H1 (cell line): ENCODE measurements around the gene C14orf132. TPM values are rescaled to one million over a fixed set of nuclear protein-coding genes. Genes with fewer than 3 reads are reported as not detected.
A peak's percentile ranks its signal among the peaks of the same experiment; 100 is the strongest.

ENCODE experiments used
- CTCF ChIA-PET: fragments of 300-600 bp; sonication (Branson Sonifier 250); formaldehyde crosslinking; loops from one replicate; lab custom pipeline; 2021; ENCODE audit not compliant: partially characterized antibody; lab: Charles Lee
- POLR2A ChIA-PET: fragments of 300-600 bp; sonication (Branson Sonifier 250); formaldehyde crosslinking; loops from one replicate; lab custom pipeline; 2021; ENCODE audit warnings: inconsistent platforms; ENCODE audit not compliant: partially characterized antibody; lab: Charles Lee
- DNase-seq, 2 experiments: peaks; one replicate each; pipeline versions ENCODE4 v3.0.0 to v3.0.0-alpha.2; 2010 to 2022; ENCODE audit warnings: low spot score in 2 of 2, low read depth in 1 of 2, mixed read lengths in 1 of 2
- FAIRE-seq: peaks from 2 replicates; lab custom pipeline; 2011; peaks lifted over from hg19 to GRCh38; lab: Jason Lieb, UNC
- H2AFZ ChIP-seq: 2 replicates; pipeline ENCODE4 v1.8.1; 2012; ENCODE audit warnings: low read length, inconsistent platforms
- H2AK5ac ChIP-seq: 2 replicates; pipeline ENCODE4 v1.6.1; 2013; ENCODE audit warnings: low read depth, low read length
- H2BK120ac ChIP-seq: replicated peaks from 2 replicates; pipeline ENCODE3; 2013; ENCODE audit warnings: low read depth, low read length, inconsistent platforms
- H2BK12ac ChIP-seq: 2 replicates; pipeline ENCODE4 v1.6.1; 2013; ENCODE audit warnings: low read depth, low read length
- H2BK15ac ChIP-seq: 2 replicates; pipeline ENCODE4 v1.6.1; 2013; ENCODE audit warnings: low read length
- H2BK20ac ChIP-seq: 2 replicates; pipeline ENCODE4 v1.6.1; 2013; ENCODE audit warnings: low read length
- H2BK5ac ChIP-seq: 2 replicates; pipeline ENCODE4 v1.6.1; 2013; ENCODE audit warnings: low read depth, low read length
- H3K14ac ChIP-seq: 2 replicates; pipeline ENCODE4 v1.6.1; 2013; ENCODE audit warnings: inconsistent platforms; ENCODE audit not compliant: insufficient read length
- H3K18ac ChIP-seq: 2 replicates; pipeline ENCODE4 v1.6.1; 2013; ENCODE audit warnings: low read length; ENCODE audit errors: extremely low read depth
- H3K23ac ChIP-seq: 2 replicates; pipeline ENCODE4 v1.6.1; 2013; ENCODE audit warnings: inconsistent platforms; ENCODE audit not compliant: insufficient read length
- H3K23me2 ChIP-seq: 2 replicates; pipeline ENCODE4 v1.6.1; 2013; ENCODE audit warnings: low read depth, low read length
- H3K27ac ChIP-seq: 2 replicates; pipeline ENCODE4 v1.6.1; 2011; ENCODE audit warnings: low read depth, low read length, inconsistent platforms
- H3K27me3 ChIP-seq, 4 experiments: replicated peaks in 1 of 4; 1 replicate in 1 of 4; 2 replicates in 3 of 4; pipeline versions ENCODE4 v1.6.1 to v1.8.1; 2011 to 2013; ENCODE audit warnings: low read length in 3 of 4, mild to moderate bottlenecking in 3 of 4, inconsistent platforms in 2 of 4, mixed read lengths in 2 of 4, moderate library complexity in 1 of 4; ENCODE audit not compliant: control insufficient read depth in 3 of 4, insufficient read depth in 3 of 4; ENCODE audit errors: extremely low read depth in 1 of 4
- H3K36me3 ChIP-seq, 4 experiments: 2 replicates each; pipeline versions ENCODE4 v1.6.1 to v1.8.1; 2011 to 2013; ENCODE audit warnings: mild to moderate bottlenecking in 4 of 4, low read length in 3 of 4, moderate library complexity in 2 of 4, control low read depth in 1 of 4, inconsistent platforms in 1 of 4; ENCODE audit not compliant: insufficient read depth in 4 of 4, control insufficient read depth in 2 of 4
- H3K4ac ChIP-seq: replicated peaks from 2 replicates; pipeline ENCODE3; 2013; ENCODE audit warnings: low read length, low read depth, mixed read lengths, inconsistent platforms; ENCODE audit not compliant: insufficient read length
- H3K4me1 ChIP-seq, 4 experiments: replicated peaks in 1 of 4; 1 replicate in 1 of 4; 2 replicates in 3 of 4; pipeline versions ENCODE4 v1.6.1 to v1.8.1; 2011 to 2013; ENCODE audit warnings: low read length in 3 of 4, inconsistent platforms in 2 of 4, mixed read lengths in 1 of 4; ENCODE audit not compliant: insufficient read depth in 4 of 4, control insufficient read depth in 3 of 4
- H3K4me2 ChIP-seq, 2 experiments: 2 replicates each; pipeline versions ENCODE4 v1.6.1 to v1.8.1; 2011 to 2013; ENCODE audit warnings: low read depth in 2 of 2, low read length in 2 of 2, control low read depth in 1 of 2, inconsistent platforms in 1 of 2, mild to moderate bottlenecking in 1 of 2; ENCODE audit not compliant: insufficient read depth in 1 of 2
- H3K4me3 ChIP-seq, 4 experiments: fragments of 200-600, 300-600 bp in 1 of 4; sonication (generic), shearing (Covaris generic), sonication (Bioruptor Twin) in 1 of 4; 2 replicates each; pipeline versions ENCODE4 v1.5.1 to v1.8.1; 2011 to 2016; ENCODE audit warnings: low read length in 4 of 4, low read depth in 3 of 4, control low read depth in 2 of 4, inconsistent platforms in 2 of 4, mild to moderate bottlenecking in 2 of 4, mixed read lengths in 1 of 4, moderate library complexity in 1 of 4; ENCODE audit not compliant: insufficient read depth in 2 of 4; ENCODE audit errors: extremely low read depth in 1 of 4
- H3K56ac ChIP-seq: replicated peaks from 2 replicates; pipeline ENCODE3; 2013; ENCODE audit warnings: low read depth, mild to moderate bottlenecking, mixed read lengths, low read length, inconsistent platforms; ENCODE audit not compliant: insufficient read length
- H3K79me1 ChIP-seq: 2 replicates; pipeline ENCODE4 v1.6.1; 2013; ENCODE audit warnings: low read depth, low read length, control low read depth
- H3K79me2 ChIP-seq, 2 experiments: 2 replicates each; pipeline versions ENCODE4 v1.6.1 to v1.8.1; 2012 to 2013; ENCODE audit warnings: low read length in 2 of 2, mild to moderate bottlenecking in 2 of 2, inconsistent platforms in 1 of 2; ENCODE audit not compliant: insufficient read depth in 2 of 2, control insufficient read depth in 1 of 2
- H3K9ac ChIP-seq, 4 experiments: replicated peaks in 1 of 4; 1 replicate in 1 of 4; 2 replicates in 3 of 4; pipeline versions ENCODE4 v1.6.1 to v1.8.1; 2011 to 2013; ENCODE audit warnings: low read depth in 3 of 4, low read length in 3 of 4, control low read depth in 2 of 4, mild to moderate bottlenecking in 2 of 4, moderate library complexity in 2 of 4, inconsistent platforms in 1 of 4; ENCODE audit errors: extremely low read depth in 1 of 4
- H3K9me3 ChIP-seq, 2 experiments: 2 replicates each; pipeline versions ENCODE4 v1.6.1 to v1.8.1; 2012 to 2013; ENCODE audit warnings: mild to moderate bottlenecking in 2 of 2, moderate library complexity in 2 of 2, control low read depth in 1 of 2, inconsistent platforms in 1 of 2, low read depth in 1 of 2, low read length in 1 of 2, mixed read lengths in 1 of 2; ENCODE audit not compliant: insufficient read depth in 2 of 2
- H4K20me1 ChIP-seq, 2 experiments: replicated peaks in 1 of 2; 2 replicates each; pipeline versions ENCODE3 to v1.8.1; 2011 to 2013; ENCODE audit warnings: inconsistent platforms in 2 of 2, low read length in 2 of 2, mild to moderate bottlenecking in 1 of 2; ENCODE audit not compliant: insufficient read depth in 2 of 2, control insufficient read depth in 1 of 2
- H4K5ac ChIP-seq: 2 replicates; pipeline ENCODE4 v1.6.1; 2013; ENCODE audit warnings: low read length, low read depth, mixed read lengths, inconsistent platforms; ENCODE audit not compliant: insufficient read length
- H4K8ac ChIP-seq: 2 replicates; pipeline ENCODE4 v1.8.0; 2013; ENCODE audit warnings: mild to moderate bottlenecking, moderate library complexity, low read length, inconsistent platforms; ENCODE audit not compliant: insufficient read depth; ENCODE audit errors: extremely low read depth
- H4K91ac ChIP-seq: replicated peaks from 2 replicates; pipeline ENCODE3; 2013; ENCODE audit warnings: low read length, mixed read lengths, inconsistent platforms; ENCODE audit not compliant: insufficient read length
- ASH2L ChIP-seq: fragments of 200-600, 300-600 bp; sonication (generic); IDR thresholded peaks from one replicate; pipeline ENCODE4 v1.7.1; 2017; ENCODE audit warnings: low read length
- ATF3 ChIP-seq: IDR thresholded peaks from 2 replicates; pipeline ENCODE4 v1.6.1; 2011; ENCODE audit warnings: low read depth, mild to moderate bottlenecking, low read length; ENCODE audit not compliant: insufficient read depth
- CTBP2 ChIP-seq: IDR thresholded peaks from 2 replicates; pipeline ENCODE4 v1.7.0; 2011; ENCODE audit warnings: borderline replicate concordance, mild to moderate bottlenecking, moderate library complexity, mixed read lengths, low read length; ENCODE audit not compliant: insufficient read depth, insufficient read length
- GTF2F1 ChIP-seq: IDR thresholded peaks from 2 replicates; pipeline ENCODE4 v1.6.1; 2012; ENCODE audit warnings: low read depth, low read length, improper control_type of control experiment, borderline replicate concordance
- KDM1A ChIP-seq: fragments of 200-600, 300-600 bp; sonication (generic); IDR thresholded peaks from 2 replicates; pipeline ENCODE4 v1.7.1; 2016; ENCODE audit warnings: mild to moderate bottlenecking, low read length, borderline replicate concordance
- POU5F1 ChIP-seq: IDR thresholded peaks from 2 replicates; pipeline ENCODE4 v1.6.1; 2011; ENCODE audit warnings: low read depth, mild to moderate bottlenecking, low read length, moderate library complexity
- RAD21 ChIP-seq, 2 experiments: IDR thresholded peaks in 1 of 2; conservative IDR thresholded peaks in 1 of 2; 2 replicates each; pipeline ENCODE4 v1.6.1; 2011; ENCODE audit warnings: low read depth in 2 of 2, low read length in 2 of 2, improper control_type of control experiment in 1 of 2, inconsistent platforms in 1 of 2, mild to moderate bottlenecking in 1 of 2, moderate library complexity in 1 of 2
- RBBP5 ChIP-seq: IDR thresholded peaks from 2 replicates; pipeline ENCODE4 v1.7.1; 2012; ENCODE audit warnings: low read depth, mild to moderate bottlenecking, inconsistent platforms, low read length, moderate library complexity, borderline replicate concordance
- RFX5 ChIP-seq: IDR thresholded peaks from 2 replicates; pipeline ENCODE4 v1.6.1; 2011; ENCODE audit warnings: low read depth, low read length, improper control_type of control experiment, borderline replicate concordance
- TAF7 ChIP-seq: optimal IDR thresholded peaks from 2 replicates; pipeline ENCODE3; 2011; ENCODE audit warnings: low read depth, mild to moderate bottlenecking, inconsistent platforms, low read length, moderate library complexity, borderline replicate concordance
- TCF12 ChIP-seq: IDR thresholded peaks from 2 replicates; pipeline ENCODE4 v1.6.1; 2011; ENCODE audit warnings: low read depth, mild to moderate bottlenecking, low read length
- WGBS, 2 experiments: shearing (Covaris generic) in 1 of 2; methylation state at CpG; one replicate each; pipeline versions ENCODE4 v1.1.6 to v1.1.7; 2013 to 2015; ENCODE audit warnings: low lambda C conversion rate in 2 of 2, mixed read lengths in 2 of 2, inconsistent platforms in 1 of 2, low coverage in 1 of 2, missing lambda C conversion rate in 1 of 2; ENCODE audit not compliant: insufficient replicate concordance in 2 of 2, insufficient coverage in 1 of 2, insufficient read length in 1 of 2; ENCODE audit errors: extremely low coverage in 1 of 2, missing lambda C conversion rate in 1 of 2; 5-methylcytosine and 5-hydroxymethylcytosine counted together
- polyA plus RNA-seq, 7 experiments: library from polyadenylated mRNA; depleted of rRNA in 3 of 7; stranded (reverse) in 5 of 7; unstranded in 2 of 7; fragments of >200 nt in 5 of 7; fragments of 200-250 nt in 2 of 7; gene quantifications; 1 replicate in 5 of 7; 2 replicates in 1 of 7; 4 replicates in 1 of 7; pipeline versions ENCODE4 v1.2.1 to v1.2.3, GENCODE V29; 2011 to 2013; ENCODE audit warnings: missing spikeins in 2 of 7, mixed read lengths in 2 of 7
- total RNA-seq: library from RNA; stranded (reverse); fragmentation: NEBNext Ultra II Directional; extraction: Animal tissue kit (Norgen Biotek cat#: 25700); gene quantifications from 2 replicates; pipeline ENCODE4 v1.2.1, GENCODE V29; 2021

Gene C14orf132
- total and polyA plus RNA-seq, 2 of the 8 experiments (the other 6 are each of a cell fraction or from before 2014, with no cell fraction given) = 11.7 to 32.5 TPM

DNA sequence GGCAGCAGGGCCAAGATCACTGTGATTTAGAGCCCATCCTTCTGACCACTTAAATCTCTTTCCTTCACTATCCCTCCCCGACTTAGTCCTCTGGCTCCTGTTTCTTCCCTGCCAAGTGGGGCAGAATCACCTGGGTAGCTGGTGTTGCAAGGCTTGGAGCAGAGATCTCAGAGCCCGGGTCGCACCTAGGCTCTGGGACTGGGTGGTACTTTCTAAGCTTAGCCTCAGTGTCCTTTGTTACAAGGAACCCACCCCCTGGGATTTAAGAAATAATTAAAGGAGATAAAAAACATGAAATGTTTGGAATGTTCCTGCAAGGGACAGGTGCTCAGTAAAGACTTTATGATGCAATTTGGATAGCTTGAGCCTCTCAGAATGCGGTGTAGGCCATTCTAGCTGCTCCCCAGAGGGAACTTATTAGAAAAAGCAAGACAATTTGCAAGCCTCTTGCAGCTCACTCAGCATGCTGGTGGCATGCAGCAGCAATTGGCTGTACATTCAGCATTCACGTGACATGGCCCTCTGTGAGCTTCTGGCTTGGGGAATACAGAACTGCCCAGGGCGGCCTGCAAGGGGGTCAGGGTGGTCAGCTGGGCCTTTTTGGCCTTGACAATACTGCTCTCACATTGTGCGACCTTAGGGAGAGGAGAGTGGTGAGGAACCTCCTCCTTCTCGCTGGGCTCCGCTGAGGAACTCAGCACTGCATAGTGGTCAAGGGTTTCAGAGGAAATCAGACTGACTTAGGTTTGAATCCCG, 16.8 kb downstream of the C14orf132 start:
- no peak overlapping the region for H2BK5ac ChIP-seq
- no peak overlapping the region for H2BK120ac ChIP-seq
- no peak overlapping the region for H2AFZ ChIP-seq
- no peak overlapping the region for H3K4me3 ChIP-seq
- CTCF ChIA-PET = interaction anchor here (0.7 to 4.9 kb wide), 31 partner anchors 11 to 496 kb away, joined by 3 to 54 read pairs (median 4); partner anchors contain the start of gene C14orf132
- H3K27me3 ChIP-seq = no peaks in the 10 kb centered on the region
- H3K79me1 ChIP-seq = no peaks in the 10 kb centered on the region
- H3K9ac ChIP-seq = no peak overlapping the region
- H4K8ac ChIP-seq = no peak overlapping the region
- H3K79me2 ChIP-seq = no peaks in the 10 kb centered on the region; a peak in 1 of 4 replicates
- H3K27ac ChIP-seq = no peak overlapping the region
- no peak overlapping the region for H3K18ac ChIP-seq
- no peak overlapping the region for H2BK20ac ChIP-seq
- POLR2A ChIA-PET = interaction anchor here (0.6 kb wide), 1 partner anchor 53 kb away, joined by 3 read pairs; no protein-coding TSS in a partner anchor
- H3K14ac ChIP-seq = no peak overlapping the region
- 84% methylated on average over 10 of the region's 10 CpGs; no CpG with 5 or more reads in 1 of the 2 experiments for WGBS, 2 experiments
- no peak overlapping the region for H3K4me2 ChIP-seq
- H4K5ac ChIP-seq = no peak overlapping the region
- no peaks in the 10 kb centered on the region for H3K9me3 ChIP-seq
- peak in 1 of 2 experiments; percentile 42 for DNase-seq
- H4K91ac ChIP-seq = no peak overlapping the region
- H3K56ac ChIP-seq = no peak overlapping the region
- peaks cover 0 to 4% (median 1%) of the 10 kb centered on the region in 4 experiments; a peak in 2 of 8 replicates for H3K36me3 ChIP-seq
- no peak for FAIRE-seq
- H3K4me1 ChIP-seq = no peaks in the 10 kb centered on the region; a peak in 2 of 7 replicates
- no peak overlapping the region for H2BK12ac ChIP-seq
- H4K20me1 ChIP-seq = peaks cover 13% of the 10 kb centered on the region in 2 experiments
- H3K23me2 ChIP-seq = no peaks in the 10 kb centered on the region
- H3K4ac ChIP-seq = no peak overlapping the region
- no peak overlapping the region for H2AK5ac ChIP-seq
- H2BK15ac ChIP-seq = no peak overlapping the region
- H3K23ac ChIP-seq = no peak overlapping the region
- TF ChIP-seq RFX5 (no peak), TCF12 (no peak), RAD21 (IDR thresholded peaks at IDR 0.05 in 1 of 2, conservative IDR thresholded peaks at IDR 0.05 in 1 of 2; ENCODE audit: low read depth in 2 of 2, low read length in 2 of 2) (no peak), POU5F1 (no peak), GTF2F1 (no peak), ATF3 (no peak), KDM1A (no peak), RBBP5 (no peak), TAF7 (no peak), CTBP2 (no peak), ASH2L (no peak)
